GM19463 (cell line): ENCODE measurements around the gene ADARB2.
"Not testable (repeated sequence)": the region's sequence is repeated elsewhere in the genome, so short reads cannot be mapped to it uniquely, and the experiment has no call there.

Experiments
- ATAC-seq: cut with Tn5 transposase; IDR thresholded peaks from one replicate; pipeline ENCODE4 v1.9.1; 2021; ENCODE audit warnings: mild to moderate bottlenecking, moderate library complexity; ENCODE audit not compliant: unreplicated experiment

The ADARB2 gene

GRCh38 chr10:1552406-1552805, 184.9 kb downstream of the ADARB2 start:
- no peak for ATAC-seq

- ATAC-seq: no peak
Observed at GRCh38 chr10:1551636-1552338, 185.5 kb downstream of the ADARB2 start.

GRCh38 chr10:1550616-1551015, 186.7 kb downstream of the ADARB2 start:
- no peak for ATAC-seq

DNA sequence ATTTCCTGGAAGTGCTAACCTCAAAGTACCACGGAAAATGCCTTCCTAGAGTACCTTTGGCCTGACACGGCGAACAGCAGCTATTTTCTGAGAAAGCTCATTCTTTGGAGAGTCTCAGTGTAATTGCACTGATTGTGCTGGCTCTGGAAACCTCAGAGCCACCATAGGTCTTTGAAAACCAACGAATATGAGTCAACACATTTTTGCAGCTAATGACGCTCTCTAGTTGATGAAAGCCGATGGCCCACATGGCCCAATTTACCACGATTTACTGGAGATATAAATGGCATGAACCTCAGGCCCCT, 187.1 kb downstream of the ADARB2 start:
- no peak for ATAC-seq

GRCh38 chr10:1549591-1550290, 187.6 kb downstream of the ADARB2 start:
- no peak for ATAC-seq

DNA sequence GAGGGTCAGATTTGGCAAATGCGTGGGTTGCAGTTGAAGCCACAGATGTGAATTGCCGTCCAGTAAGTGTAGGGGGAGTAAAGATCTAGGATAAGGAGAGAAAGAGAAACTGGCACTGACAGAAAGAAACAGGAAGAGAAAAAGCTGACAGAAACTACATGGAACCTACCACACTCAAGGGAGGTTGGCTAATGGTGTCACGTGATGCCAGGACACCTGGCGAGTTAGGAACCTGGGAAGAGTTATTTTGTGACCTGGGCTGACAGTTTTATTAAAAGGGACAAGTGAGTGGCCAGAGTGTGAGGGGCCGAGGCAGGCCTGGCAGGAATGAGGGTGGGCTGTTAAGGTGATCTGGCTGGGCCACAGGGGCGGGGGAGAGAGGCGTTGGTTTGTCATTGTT, 188.7 kb downstream of the ADARB2 start:
- ATAC-seq: no peak

GRCh38 chr10:1548146-1548545, 189.2 kb downstream of the ADARB2 start:
- no peak for ATAC-seq

GRCh38 chr10:1546431-1547110, 190.8 kb downstream of the ADARB2 start:
- ATAC-seq: no peak

DNA sequence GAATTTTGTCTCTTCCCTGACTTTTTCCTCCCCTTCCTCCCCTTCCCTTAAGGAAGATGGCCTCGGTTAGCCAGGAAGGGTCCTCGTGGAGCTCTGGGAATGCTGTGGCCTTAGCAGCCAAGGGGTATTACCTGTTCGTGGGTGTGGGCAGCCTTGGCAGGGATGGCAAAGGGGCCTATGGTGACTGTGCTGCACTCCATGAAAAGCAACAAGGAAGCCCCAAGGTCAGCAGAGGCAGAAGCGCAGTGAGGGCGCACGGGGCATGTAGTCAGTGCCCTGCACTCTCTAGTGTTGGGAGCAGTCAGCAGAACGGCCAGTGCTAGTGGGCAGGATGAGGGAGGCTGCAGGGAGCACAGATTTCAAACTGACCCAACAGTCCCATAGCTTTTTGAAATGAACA, 191.8 kb downstream of the ADARB2 start:
- no peak for ATAC-seq

GRCh38 chr10:1544929-1545328, 192.4 kb downstream of the ADARB2 start:
- ATAC-seq: no peak

GRCh38 chr10:1544209-1544673, 193.1 kb downstream of the ADARB2 start:
- no peak for ATAC-seq

DNA sequence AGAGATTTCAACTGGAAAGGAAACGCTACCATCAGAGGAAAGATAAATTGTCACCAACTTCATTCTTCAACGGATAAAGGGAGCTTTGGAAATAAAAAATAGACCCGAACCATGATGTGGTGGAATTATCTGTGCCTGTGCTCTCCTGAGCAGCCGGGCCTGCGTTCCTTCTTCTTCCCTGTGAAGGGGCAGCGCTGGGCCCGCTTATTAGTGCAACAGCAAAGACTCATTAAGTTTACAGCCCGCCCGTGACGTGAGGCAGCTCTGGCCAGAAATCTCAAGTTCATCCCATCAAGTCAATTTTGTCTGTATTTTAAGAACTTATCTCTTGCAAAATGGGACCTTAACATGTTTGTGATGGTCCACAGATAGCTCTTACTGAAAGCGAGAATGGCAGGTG, 193.7 kb downstream of the ADARB2 start:
- ATAC-seq: no peak

- ATAC-seq: no peak
Observed at GRCh38 chr10:1542941-1543340, 194.4 kb downstream of the ADARB2 start.

- ATAC-seq: no peak
Observed at GRCh38 chr10:1540144-1540543, 197.2 kb downstream of the ADARB2 start.

GRCh38 chr10:1539216-1539615, 198.1 kb downstream of the ADARB2 start:
- ATAC-seq: no peak

DNA sequence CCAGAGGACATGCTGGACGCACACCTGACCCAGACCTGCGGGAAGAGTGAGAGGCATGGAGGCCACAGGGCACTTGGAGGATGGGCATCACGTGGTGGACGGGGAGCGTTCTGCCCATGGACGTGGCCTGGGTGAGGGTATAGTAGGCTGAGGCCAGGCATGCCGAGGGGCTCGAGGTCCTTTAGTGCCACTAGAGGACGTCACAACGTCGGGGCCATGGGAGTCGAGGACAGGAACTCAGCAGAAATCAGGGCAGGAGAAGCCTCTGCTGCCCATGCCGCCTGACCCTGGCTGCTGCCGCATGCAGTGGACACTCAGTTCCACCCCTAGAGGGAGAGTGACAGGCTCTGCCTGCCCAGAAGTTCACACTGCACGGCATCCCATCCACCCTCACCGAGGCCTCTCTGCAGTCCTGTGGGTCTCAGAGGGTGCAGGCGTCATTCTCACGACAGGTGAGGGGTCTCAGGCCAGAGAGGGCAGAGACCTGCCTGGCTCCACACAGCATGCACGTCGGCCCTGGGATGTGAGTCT, 198.7 kb downstream of the ADARB2 start:
- no peak for ATAC-seq

- ATAC-seq: no peak
Observed at GRCh38 chr10:1538121-1538520, 199.2 kb downstream of the ADARB2 start.

DNA sequence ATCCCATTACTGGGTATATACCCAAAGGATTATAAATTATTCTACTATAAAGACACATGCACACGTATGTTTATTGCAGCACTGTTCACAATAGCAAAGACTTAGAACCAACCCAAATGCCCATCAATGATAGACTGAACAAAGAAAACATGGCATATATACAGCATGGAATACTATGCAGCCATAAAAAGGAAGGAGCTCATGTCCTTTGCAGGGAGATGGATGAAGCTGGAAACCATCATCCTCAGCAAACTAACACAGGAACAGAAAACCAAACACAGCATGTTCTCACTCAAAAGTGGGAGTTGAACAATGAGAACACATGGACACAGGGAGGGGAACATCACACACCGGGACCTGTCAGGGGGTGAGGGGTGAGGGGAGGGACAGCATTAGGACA, 199.9 kb downstream of the ADARB2 start:
- not testable (repeated sequence) for ATAC-seq

DNA sequence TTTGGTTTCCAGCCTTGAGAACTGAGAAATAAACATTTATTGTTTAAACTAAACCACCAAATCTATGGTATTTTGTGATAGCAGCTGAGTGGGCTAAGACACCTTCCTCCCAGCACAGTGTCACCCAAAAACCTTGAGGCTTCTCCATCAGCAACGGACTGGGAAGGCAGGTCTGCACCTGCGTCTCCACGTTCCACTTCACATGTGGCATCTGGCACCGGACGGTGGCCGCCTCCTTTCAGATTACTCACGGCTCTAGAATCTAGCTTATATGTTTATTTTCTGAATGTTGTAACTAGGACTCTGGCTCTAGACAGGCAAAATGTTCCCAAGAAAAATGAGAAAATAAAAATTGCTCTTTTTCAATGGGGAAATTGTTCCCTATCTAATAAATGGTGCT, 201.0 kb downstream of the ADARB2 start:
- no peak for ATAC-seq

DNA sequence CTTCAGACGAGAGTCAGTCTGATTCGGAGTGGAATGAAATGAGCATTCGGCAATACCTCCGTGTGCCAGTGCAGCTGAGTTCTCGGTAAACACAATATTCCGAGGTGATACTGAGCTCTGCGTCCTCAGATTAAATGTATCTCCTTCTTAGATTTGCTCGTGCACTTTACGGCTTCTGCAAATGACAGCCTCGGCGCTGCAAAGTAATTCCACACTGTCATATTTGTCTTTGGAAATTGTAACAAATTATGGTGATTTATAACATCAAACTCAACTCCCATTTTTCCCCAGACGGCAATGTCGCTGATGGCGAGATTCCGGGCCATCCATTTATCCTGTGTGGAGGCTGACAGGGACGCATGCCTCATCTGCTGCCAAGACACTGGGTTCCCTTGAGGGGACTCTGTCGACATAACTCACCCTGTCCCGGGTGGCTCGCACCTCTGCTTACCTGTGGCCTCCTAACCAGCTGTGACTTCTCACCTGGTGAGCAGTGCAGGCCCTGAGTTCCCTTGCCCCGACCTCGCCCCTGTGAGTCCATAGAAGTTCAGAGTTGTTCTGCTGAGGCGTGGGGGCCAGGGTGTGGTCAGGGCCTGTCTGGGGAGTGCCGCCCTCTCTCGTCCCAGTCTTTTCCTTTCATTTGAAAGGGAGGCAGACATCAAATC, 201.9 kb downstream of the ADARB2 start:
- ATAC-seq: no peak

GRCh38 chr10:1534820-1535219, 202.5 kb downstream of the ADARB2 start:
- no peak for ATAC-seq
